Embryonic facial prominence (tissue), 1 donor: ENCODE measurements around the gene TARBP1.
"Not testable (repeated sequence)": the region's sequence is repeated elsewhere in the genome, so short reads cannot be mapped to it uniquely, and the experiment has no call there.

ENCODE experiments used
- DNase-seq: peaks from one replicate; pipeline ENCODE4 v3.0.0-alpha.2; 2016; ENCODE audit errors: extremely low spot score

The TARBP1 gene

DNA sequence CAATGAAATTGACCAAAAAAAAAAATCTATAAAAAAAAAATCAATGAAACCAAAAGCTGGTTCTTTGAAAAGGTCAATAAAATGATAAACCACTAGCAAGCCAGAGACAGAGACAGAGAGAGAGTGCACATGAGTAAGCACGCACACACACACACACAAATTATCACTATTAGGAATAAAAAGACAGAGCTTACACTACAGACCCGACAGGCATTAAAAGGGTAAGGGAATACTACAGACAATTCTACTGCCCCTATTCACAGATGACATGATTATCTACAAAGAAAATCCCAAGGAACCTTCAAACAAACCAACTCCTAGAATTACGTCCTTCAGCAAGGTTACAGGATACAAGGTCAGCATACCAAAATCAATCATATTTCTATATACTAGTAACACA lies 38.6 kb downstream of the TARBP1 start:
- DNase-seq: no peak

- DNase-seq: no peak
These were observed 40.4 kb downstream of the TARBP1 start for GRCh38 chr1:234438579-234438978.

GRCh38 chr1:234437423-234438171 lies 41.4 kb downstream of the TARBP1 start:
- DNase-seq: no peak

- DNase-seq: no peak
These were observed 43.4 kb downstream of the TARBP1 start for GRCh38 chr1:234435620-234436019.

GRCh38 chr1:234434706-234435105 lies 44.3 kb downstream of the TARBP1 start:
- DNase-seq: no peak

DNA sequence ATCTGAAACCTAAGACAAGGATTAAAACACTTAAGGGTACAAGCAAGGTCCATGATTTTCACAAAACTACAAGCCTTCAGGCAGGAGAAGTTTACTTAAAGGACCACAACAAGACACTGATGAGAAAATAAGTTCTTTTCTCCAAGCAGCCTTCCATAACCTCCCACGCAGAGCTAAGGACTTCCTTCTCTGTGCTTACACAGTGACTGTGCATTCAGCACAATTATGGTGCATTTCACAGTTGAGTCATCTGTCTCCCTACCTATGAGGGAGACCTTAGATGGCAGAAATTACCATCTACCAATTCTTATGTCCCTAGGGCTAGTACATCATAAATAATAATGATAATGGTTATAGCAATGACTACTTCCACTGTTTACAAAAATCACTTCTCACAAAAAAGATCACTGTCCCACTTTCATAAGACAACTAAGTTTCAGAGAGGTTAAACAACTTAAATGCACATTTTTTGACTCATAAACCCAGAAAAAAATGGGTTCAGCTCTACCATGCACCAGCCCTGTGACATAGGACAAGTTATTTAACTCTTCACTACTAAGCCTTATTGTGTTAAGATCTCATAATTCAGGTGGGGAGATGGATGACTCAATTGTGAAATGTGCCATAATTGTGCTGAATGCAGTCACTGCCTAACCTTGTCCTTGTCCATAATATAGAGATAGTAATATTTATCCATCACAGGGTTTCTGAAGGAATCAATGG lies 45.3 kb downstream of the TARBP1 start:
- no peak for DNase-seq

- no peak for DNase-seq
These were observed 47.7 kb downstream of the TARBP1 start for GRCh38 chr1:234431255-234431654.

DNA sequence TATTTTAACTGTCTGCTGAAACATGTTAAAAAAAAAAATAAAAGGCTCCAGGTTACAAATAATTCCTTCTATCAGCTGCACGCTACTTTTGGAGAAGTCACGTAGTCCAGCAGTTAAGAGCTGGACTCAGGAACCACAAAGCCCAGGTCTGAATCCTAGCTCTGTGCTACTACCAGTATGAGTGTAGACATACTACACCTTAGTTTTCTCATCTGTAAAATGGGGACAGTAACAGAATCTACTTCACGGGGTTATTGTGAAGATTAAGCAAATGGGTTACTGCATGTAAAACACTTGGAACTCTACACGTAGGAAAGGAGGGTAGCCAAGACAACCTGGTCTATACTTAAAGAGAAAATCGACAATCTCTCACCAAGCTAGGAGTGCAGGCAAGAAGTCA lies 48.3 kb downstream of the TARBP1 start:
- DNase-seq: no peak

DNA sequence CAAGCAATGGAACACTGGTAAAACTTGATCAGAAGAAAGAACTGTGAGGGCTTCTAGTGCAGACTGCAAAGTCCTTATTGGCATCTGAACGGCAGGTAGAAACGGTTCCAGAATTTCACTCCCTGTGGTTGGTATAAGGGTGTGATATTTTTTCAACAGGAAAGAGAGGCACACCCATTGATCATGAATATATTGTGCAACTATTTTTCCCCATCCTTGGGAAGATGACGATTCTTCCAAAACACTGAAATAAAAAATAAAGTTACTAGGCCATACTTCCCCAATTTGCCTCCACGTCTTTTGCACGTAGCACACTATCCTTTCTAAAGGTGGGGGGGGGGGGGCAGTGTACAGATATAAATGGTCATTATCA lies 49.6 kb downstream of the TARBP1 start:
- DNase-seq: no peak

- DNase-seq: no peak
These were observed 50.9 kb downstream of the TARBP1 start for GRCh38 chr1:234427950-234428646.

DNA sequence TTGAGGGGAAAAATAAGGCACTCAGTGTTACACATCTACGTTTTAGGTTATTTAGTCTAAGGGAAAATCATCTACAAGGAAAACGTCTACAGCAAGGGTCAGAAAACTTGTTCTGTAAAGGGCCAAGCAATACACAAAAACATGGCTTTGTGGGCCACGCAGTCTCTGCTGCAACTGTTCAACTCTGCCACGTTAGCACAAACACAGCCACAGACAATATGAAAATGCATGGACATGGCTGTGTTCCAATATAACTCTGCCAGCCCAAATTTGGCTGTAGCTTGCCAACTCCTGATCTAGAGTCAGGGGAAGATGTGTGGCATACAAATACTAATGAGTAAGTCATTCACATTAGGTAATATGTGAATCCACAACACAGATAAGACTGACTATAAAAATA lies 65.0 kb downstream of the TARBP1 start:
- DNase-seq: no peak

- DNase-seq: no peak
These were observed 65.5 kb downstream of the TARBP1 start for GRCh38 chr1:234413485-234413884.

DNA sequence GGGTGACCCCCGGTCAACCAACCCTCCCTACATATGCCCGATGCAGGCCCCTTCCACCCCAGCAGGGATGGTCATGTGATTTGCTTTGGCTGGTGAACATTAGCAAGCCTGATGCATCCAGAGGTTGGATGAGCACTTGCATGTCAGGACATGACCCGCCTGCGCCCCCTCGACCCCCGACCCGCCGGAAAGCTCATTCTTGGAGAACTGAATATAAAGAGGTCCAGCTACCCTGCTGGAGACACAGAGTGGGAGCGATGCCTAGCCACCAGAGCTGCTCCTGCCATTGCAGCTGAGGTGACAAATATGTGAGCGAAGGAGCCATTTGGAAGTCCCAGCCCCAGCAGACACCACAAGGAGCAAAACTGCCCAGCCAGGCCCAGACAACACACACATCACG lies 66.1 kb downstream of the TARBP1 start:
- no peak for DNase-seq

- no peak for DNase-seq
These were observed 69.7 kb downstream of the TARBP1 start for GRCh38 chr1:234409328-234409727.

DNA sequence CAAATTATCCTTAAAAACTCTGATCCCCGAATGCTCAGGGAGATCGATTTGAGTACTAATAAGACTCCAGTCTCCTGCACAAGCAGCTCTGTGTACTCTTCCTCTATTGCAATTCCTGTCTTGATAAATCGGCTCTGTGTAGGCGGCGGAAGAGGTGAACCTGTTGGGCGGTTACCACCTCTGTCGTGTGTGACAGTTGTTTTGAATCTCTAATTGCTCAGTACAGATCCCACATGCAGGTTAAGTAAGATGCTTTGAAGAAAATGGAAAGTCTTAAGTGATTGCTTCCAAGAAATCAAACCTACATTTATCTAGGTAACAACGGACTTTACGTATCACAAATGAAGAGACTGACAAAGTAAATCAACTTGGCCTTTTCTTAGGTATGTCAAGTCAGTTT lies 70.2 kb downstream of the TARBP1 start:
- DNase-seq: no peak

DNA sequence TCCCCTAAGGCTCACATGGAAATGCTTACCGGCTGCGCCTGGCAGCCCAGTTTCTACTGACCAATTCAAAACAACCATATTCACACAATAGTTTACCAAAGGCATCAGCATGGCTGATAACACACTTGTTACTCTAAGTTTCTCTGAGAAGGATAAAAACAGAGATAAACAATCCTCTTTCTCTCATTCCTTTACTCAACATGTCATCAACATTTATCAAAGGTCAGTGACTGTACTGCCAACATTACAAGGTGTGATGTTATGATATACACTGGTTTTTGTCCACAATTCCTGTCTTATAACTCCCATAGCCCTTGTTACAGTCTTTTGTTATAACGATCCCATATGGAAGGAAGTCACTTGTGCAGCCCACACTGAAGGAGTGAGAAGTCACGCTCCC lies 72.1 kb downstream of the TARBP1 start:
- no peak for DNase-seq

DNA sequence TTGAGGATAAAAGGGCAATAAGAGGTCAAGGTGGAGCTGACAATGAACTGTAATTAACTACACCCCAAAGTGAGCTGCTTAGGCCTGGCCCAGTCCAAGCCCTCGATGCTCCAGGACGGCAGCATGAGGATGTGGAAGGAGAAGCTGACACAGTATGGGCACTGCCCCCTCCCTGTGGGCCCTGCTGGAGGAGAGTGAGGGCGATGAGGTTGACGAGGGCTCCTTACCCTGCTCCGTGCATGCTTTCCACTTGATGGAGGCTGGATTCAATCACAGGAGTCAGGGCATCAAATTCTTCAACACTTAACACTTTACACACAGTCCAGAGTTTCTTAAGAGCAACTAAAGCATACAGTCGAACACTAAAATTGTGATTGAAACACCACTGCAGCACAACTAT lies 73.3 kb downstream of the TARBP1 start:
- DNase-seq: no peak

DNA sequence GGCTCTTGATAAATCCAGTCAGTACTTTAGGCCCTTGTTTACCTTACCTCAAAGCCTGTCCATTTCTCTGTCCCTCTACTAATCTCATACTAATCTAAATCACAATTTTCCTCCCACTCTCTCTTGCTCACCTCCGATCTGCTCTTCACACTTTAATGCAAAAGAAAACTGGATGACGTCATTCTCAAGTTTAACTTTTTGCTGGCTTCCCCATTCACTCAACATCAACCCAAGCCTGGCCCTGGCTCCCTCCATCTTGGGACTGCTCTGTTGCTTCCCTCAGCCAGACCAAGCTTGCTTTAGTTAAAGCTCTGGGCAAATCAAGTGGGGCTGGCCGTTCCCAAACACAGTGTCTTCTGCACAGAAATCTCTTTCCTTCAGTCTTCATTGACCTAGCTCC lies 76.0 kb downstream of the TARBP1 start:
- DNase-seq: no peak

GRCh38 chr1:234401658-234402057 lies 77.3 kb downstream of the TARBP1 start:
- no peak for DNase-seq

DNA sequence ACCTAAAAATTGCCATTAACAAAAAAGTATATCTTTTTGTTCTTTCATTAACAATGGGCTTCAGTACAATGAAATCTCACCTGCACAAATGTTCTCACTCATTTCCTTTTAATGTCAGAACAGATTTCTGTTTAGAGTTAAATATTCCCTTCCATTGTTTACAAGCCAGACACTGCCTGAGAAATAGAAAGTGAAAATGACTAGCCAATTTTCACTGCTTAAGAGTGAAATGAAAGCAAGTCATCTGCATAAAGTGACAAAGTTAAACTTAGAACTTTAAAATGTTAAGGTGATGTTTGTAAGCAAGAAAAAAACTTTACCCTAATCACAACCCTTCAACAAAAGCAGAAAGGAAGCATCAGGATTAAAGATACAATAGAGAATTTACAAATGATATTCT lies 78.2 kb downstream of the TARBP1 start:
- no peak for DNase-seq

GRCh38 chr1:234399515-234399914 lies 79.5 kb downstream of the TARBP1 start:
- not testable (repeated sequence) for DNase-seq

- no peak for DNase-seq
These were observed 80.1 kb downstream of the TARBP1 start for GRCh38 chr1:234398849-234399381.

DNA sequence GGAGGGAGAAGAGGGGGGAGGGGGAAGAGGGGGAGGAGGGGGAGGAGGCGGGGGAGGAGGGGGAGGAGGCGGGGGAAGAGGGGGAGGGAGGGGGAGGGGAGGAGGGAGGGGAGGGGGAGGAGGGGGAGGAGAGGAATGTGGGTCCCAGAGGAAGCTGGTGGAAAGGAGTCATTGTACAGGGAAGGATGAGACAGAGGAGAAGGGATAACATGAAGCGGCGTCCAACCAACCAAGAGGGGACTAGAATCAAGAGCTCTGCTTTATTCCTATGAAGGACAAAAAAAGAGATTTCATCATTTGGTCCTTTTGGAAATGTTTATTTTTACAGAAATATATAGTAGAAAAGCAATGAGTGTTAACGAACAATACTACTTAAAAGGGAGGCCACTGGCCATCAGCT lies 81.2 kb downstream of the TARBP1 start:
- DNase-seq: no peak
